ENCODE data around the gene DEGS1. TPM values are rescaled to one million over a fixed set of nuclear protein-coding genes. Genes with fewer than 3 reads are reported as not detected.

The DEGS1 gene
- total and polyA plus RNA-seq, 9 donors, result 35.7 to 113 (median 47.3) TPM

GRCh38 chr1:224219011-224219611, 36.1 kb downstream of the DEGS1 start:
- TF ChIP-seq CTCF (IDR thresholded peaks at IDR 0.05) (no peak), EP300 (IDR thresholded peaks at IDR 0.05) (no peak), POLR2A (IDR thresholded peaks at IDR 0.05) (no peak)
- intact Hi-C loops (cut with DNase I), result no loop called here
- WGBS, 3 donors, result 86 to 91% (median 88%) methylated on average over 5 of the region's 5 CpGs
- peaks cover 1% of the 10 kb centered on the region for H3K4me1 ChIP-seq (ENCODE audit: insufficient read depth)
- no peaks in the 10 kb centered on the region for H3K27me3 ChIP-seq
- H3K9me3 ChIP-seq, result no peaks in the 10 kb centered on the region
- DNase-seq, result no peak
- H3K4me3 ChIP-seq, result no peak overlapping the region
- no peak overlapping the region for H3K27ac ChIP-seq
- H3K36me3 ChIP-seq, result no peaks in the 10 kb centered on the region

DNA sequence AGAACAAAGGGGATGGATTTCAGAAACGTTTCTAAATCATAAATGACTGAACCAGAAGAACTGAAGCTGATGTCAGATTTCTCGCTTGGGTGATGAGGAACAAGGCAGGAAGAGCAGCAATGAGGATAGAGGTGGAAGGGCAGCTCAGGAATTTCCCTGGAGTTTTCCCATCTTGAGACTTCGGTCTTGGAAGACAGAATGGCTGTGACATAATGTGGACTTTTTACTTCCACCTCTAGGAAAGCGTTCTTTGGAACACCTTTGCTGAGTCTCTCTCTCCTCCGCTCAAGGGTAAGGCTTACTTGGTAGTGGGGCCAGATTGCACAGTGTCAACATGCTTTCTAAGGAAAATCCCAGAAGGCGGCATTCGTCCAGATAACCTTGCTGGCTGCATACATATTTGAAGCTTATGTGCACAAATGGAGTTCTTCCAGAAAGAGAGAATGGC, 36.6 kb downstream of the DEGS1 start:
- Histone ChIP-seq H3K27me3 (no peaks in the 10 kb centered on the region), H3K9me3 (no peaks in the 10 kb centered on the region), H3K4me3 (no peak overlapping the region), H3K27ac (no peak overlapping the region), H3K4me1 (ENCODE audit: insufficient read depth) (peaks cover 3% of the 10 kb centered on the region), H3K36me3 (no peaks in the 10 kb centered on the region)
- intact Hi-C loops (cut with DNase I), result no loop called here
- TF ChIP-seq EP300 (IDR thresholded peaks at IDR 0.05) (no peak), POLR2A (IDR thresholded peaks at IDR 0.05) (no peak), CTCF (IDR thresholded peaks at IDR 0.05) (no peak)
- WGBS, 3 donors, result 60 to 67% (median 65%) methylated on average over 7 of the region's 7 CpGs
- no peak for DNase-seq

- intact Hi-C loops (cut with DNase I), result no loop called here
- Histone ChIP-seq H3K4me1 (ENCODE audit: insufficient read depth) (peaks cover 3% of the 10 kb centered on the region), H3K9me3 (no peaks in the 10 kb centered on the region), H3K27ac (no peak overlapping the region), H3K4me3 (no peak overlapping the region), H3K27me3 (no peaks in the 10 kb centered on the region), H3K36me3 (no peaks in the 10 kb centered on the region)
- no peak for TF ChIP-seq CTCF (IDR thresholded peaks at IDR 0.05)
- TF ChIP-seq EP300 (IDR thresholded peaks at IDR 0.05), result no peak
- TF ChIP-seq POLR2A (IDR thresholded peaks at IDR 0.05), result no peak
- no peak for DNase-seq
- 32 to 57% (median 45%) methylated on average over 12 of the region's 12 CpGs for WGBS, 3 donors
Observed at GRCh38 chr1:224223819-224224714, 41.0 kb downstream of the DEGS1 start.

- no peaks in the 10 kb centered on the region for H3K36me3 ChIP-seq
- no peaks in the 10 kb centered on the region for H3K27me3 ChIP-seq
- H3K4me1 ChIP-seq (ENCODE audit: insufficient read depth), result peaks cover 3% of the 10 kb centered on the region
- H3K27ac ChIP-seq, result no peak overlapping the region
- DNase-seq, result no peak
- no peaks in the 10 kb centered on the region for H3K9me3 ChIP-seq
- no peak overlapping the region for H3K4me3 ChIP-seq
- TF ChIP-seq CTCF (IDR thresholded peaks at IDR 0.05), result no peak
- TF ChIP-seq POLR2A (IDR thresholded peaks at IDR 0.05), result no peak
- no peak for TF ChIP-seq EP300 (IDR thresholded peaks at IDR 0.05)
- WGBS, 3 donors, result 83 to 86% (median 85%) methylated on average over 6 of the region's 6 CpGs
- intact Hi-C loops (cut with DNase I), result no loop called here
Observed at GRCh38 chr1:224226849-224227502, 43.9 kb downstream of the DEGS1 start.

Measured in ovary (tissue), 9 donors.